Activated naive CD4-positive, alpha-beta T cell treated with anti-CD3 and anti-CD28 coated beads for 36 hours (primary cell): Measurements from ENCODE around the gene RGS5. TPM values are rescaled to one million over a fixed set of nuclear protein-coding genes. Genes with fewer than 3 reads are reported as not detected.

Experiments
- CTCF ChIA-PET: fragments of 350-600 bp; sonication (Branson Sonifier 250); formaldehyde crosslinking; loops from one replicate; lab custom pipeline; 2021; ENCODE audit warnings: antibody characterized with exemption; lab: Charles Lee
- DNase-seq: peaks from one replicate; pipeline ENCODE4 v3.0.0-alpha.2; 2020
- H3K27ac Mint-ChIP-seq: one replicate; pipeline ENCODE4 v1.8.0; 2021; ENCODE audit warnings: mild to moderate bottlenecking, mixed read lengths
- H3K27me3 Mint-ChIP-seq: one replicate; pipeline ENCODE4 v1.8.0; 2021; ENCODE audit warnings: low read depth, mixed read lengths
- H3K36me3 Mint-ChIP-seq: one replicate; pipeline ENCODE4 v1.8.0; 2021; ENCODE audit warnings: low read depth, mixed read lengths
- H3K4me1 Mint-ChIP-seq: one replicate; pipeline ENCODE4 v1.8.0; 2021; ENCODE audit warnings: low read depth, mixed read lengths
- H3K4me3 Mint-ChIP-seq: one replicate; pipeline ENCODE4 v1.8.0; 2021; ENCODE audit warnings: mild to moderate bottlenecking, moderate library complexity, mixed read lengths
- H3K9me3 Mint-ChIP-seq: one replicate; pipeline ENCODE4 v1.8.0; 2021; ENCODE audit warnings: mixed read lengths
- intact Hi-C: fragments of 100-400 bp; cut with micrococcal nuclease; formaldehyde crosslinking; loops from one replicate; pipeline ENCODE4 v1.15.1; 2023
- total RNA-seq, 2 experiments: library from RNA; stranded (reverse); gene quantifications; one replicate each; pipeline ENCODE4 v1.2.3, GENCODE V29; 2021

Gene RGS5
- total RNA-seq, 2 experiments from 2014 or later, result 1.1 to 2.8 TPM

DNA sequence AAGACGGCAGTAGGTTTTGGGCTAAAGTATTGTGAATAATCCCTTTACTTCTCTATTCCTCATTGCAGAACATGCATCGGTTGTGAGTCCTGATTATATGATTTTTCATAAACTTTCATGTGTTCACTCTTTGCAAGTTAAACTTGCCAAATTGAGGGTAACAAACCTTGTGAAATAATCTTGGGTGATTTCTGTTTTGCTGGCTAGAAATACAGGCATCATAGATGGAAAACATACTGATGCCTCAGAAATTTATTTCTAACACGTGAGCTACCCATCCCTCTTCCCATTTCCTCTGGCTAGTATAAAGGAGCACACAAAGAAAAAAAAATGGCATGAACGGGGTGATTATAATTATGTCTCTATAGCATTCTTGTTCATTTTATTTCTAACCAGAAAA is 39.6 kb downstream of the RGS5 start:
- intact Hi-C loops, result no loop called here
- Mint-ChIP-seq H3K4me1 (no peaks in the 10 kb centered on the region), H3K27me3 (no peaks in the 10 kb centered on the region), H3K4me3 (no peak overlapping the region), H3K36me3 (peaks cover 4% of the 10 kb centered on the region), H3K9me3 (peaks cover 6% of the 10 kb centered on the region), H3K27ac (no peak overlapping the region)
- CTCF ChIA-PET, result interaction anchor here (0.7 to 1.6 kb wide), 2 partner anchors 11 to 13 kb away, joined by 3 to 4 read pairs; no protein-coding TSS in a partner anchor
- DNase-seq, result no peak

- H3K27ac Mint-ChIP-seq, result no peak overlapping the region
- CTCF ChIA-PET, result interaction anchor here (0.7 to 0.9 kb wide), 3 partner anchors 13 to 1992 kb away, joined by 3 to 7 read pairs (median 4); no protein-coding TSS in a partner anchor
- peaks cover 8% of the 10 kb centered on the region for H3K36me3 Mint-ChIP-seq
- no peaks in the 10 kb centered on the region for H3K27me3 Mint-ChIP-seq
- peaks cover 8% of the 10 kb centered on the region for H3K9me3 Mint-ChIP-seq
- no peak overlapping the region for H3K4me3 Mint-ChIP-seq
- intact Hi-C loops, result no loop called here
- H3K4me1 Mint-ChIP-seq, result no peaks in the 10 kb centered on the region
- no peak for DNase-seq
Observed at GRCh38 chr1:163162381-163162914, 40.3 kb downstream of the RGS5 start.

DNA sequence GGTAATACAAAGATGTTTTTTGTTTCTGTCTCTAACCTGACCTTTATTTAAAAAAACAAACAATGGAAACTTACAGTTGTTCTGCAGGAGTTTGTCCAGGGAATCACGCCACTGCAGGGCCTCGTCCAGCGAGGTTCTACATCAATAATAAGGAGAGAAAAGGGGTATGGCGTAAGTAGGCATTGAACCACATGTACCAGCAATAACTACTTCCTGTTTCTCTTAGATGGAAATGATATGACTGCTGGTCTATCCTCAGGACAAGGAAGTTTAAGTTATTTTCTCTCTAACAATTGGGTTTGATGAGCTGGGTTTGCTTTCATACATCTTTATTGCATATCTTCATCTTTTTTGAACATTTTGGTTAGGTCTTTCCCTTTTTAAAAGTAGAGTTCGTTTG is 40.9 kb downstream of the RGS5 start:
- CTCF ChIA-PET, result interaction anchor here (0.9 kb wide), 1 partner anchor 32 kb away, joined by 3 read pairs; no protein-coding TSS in a partner anchor
- Mint-ChIP-seq H3K36me3 (peaks cover 8% of the 10 kb centered on the region), H3K27me3 (no peaks in the 10 kb centered on the region), H3K4me1 (no peaks in the 10 kb centered on the region), H3K9me3 (peaks cover 8% of the 10 kb centered on the region), H3K27ac (no peak overlapping the region), H3K4me3 (no peak overlapping the region)
- DNase-seq, result no peak
- intact Hi-C loops, result no loop called here

GRCh38 chr1:163161337-163161736 is 41.4 kb downstream of the RGS5 start:
- intact Hi-C loops, result no loop called here
- no peak for DNase-seq
- H3K4me3 Mint-ChIP-seq, result no peak overlapping the region
- peaks cover 8% of the 10 kb centered on the region for H3K9me3 Mint-ChIP-seq
- CTCF ChIA-PET, result no interaction called here
- no peak overlapping the region for H3K27ac Mint-ChIP-seq
- H3K27me3 Mint-ChIP-seq, result no peaks in the 10 kb centered on the region
- H3K36me3 Mint-ChIP-seq, result peaks cover 8% of the 10 kb centered on the region
- no peaks in the 10 kb centered on the region for H3K4me1 Mint-ChIP-seq

- H3K27me3 Mint-ChIP-seq, result no peaks in the 10 kb centered on the region
- CTCF ChIA-PET, result no interaction called here
- H3K36me3 Mint-ChIP-seq, result peaks cover 12% of the 10 kb centered on the region
- H3K27ac Mint-ChIP-seq, result no peak overlapping the region
- DNase-seq, result no peak
- no peak overlapping the region for H3K4me3 Mint-ChIP-seq
- intact Hi-C loops, result no loop called here
- H3K4me1 Mint-ChIP-seq, result no peaks in the 10 kb centered on the region
- H3K9me3 Mint-ChIP-seq, result peaks cover 8% of the 10 kb centered on the region
Observed at GRCh38 chr1:163155606-163156005, 47.1 kb downstream of the RGS5 start.

DNA sequence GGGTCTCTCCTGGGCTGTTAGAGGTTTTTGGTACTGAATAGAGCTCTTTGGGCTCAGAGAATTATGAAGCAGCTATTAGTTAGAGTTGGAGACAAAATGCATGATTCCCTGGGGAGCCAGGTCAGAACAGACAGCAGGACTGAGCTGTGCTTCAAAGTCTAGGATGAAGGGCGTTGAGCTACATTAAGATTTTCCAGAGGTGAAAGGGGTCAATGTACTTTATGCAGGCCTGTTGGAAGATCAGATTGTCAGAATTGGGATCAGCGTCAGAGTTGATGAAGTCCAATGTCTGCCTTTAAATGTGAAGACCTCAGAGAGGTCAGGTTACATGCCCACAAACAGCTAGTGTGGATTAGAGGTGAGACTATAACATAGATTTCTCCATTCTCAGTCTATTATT is 53.8 kb downstream of the RGS5 start:
- Mint-ChIP-seq H3K27ac (no peak overlapping the region), H3K36me3 (peaks cover 7% of the 10 kb centered on the region), H3K4me1 (no peaks in the 10 kb centered on the region), H3K4me3 (no peak overlapping the region), H3K27me3 (no peaks in the 10 kb centered on the region), H3K9me3 (no peaks in the 10 kb centered on the region)
- no peak for DNase-seq
- CTCF ChIA-PET, result interaction anchor here (0.9 kb wide), 1 partner anchor 295 kb away, joined by 3 read pairs; no protein-coding TSS in a partner anchor
- intact Hi-C loops, result no loop called here

DNA sequence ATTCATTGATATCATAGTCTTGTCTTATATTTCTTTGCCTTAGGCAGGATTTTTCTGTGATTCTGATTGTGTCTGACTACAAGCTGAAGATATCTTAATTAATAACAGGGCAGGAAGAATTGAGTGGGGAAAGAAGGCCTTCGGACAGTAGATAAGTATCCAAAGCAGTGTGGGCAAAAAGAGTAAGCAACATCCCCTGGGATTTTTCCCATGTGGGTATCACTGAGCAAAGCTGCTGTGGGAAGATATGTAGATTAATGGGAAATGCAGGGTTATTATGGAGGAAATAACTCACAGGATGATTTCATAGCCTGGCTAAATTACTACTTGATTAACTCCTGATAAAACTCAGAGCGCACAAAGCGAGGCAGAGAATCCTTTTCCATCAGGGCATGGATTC is 55.7 kb downstream of the RGS5 start:
- H3K9me3 Mint-ChIP-seq, result no peaks in the 10 kb centered on the region
- no peak overlapping the region for H3K27ac Mint-ChIP-seq
- no peaks in the 10 kb centered on the region for H3K27me3 Mint-ChIP-seq
- H3K4me1 Mint-ChIP-seq, result no peaks in the 10 kb centered on the region
- DNase-seq, result no peak
- no peak overlapping the region for H3K4me3 Mint-ChIP-seq
- intact Hi-C loops, result no loop called here
- CTCF ChIA-PET, result no interaction called here
- H3K36me3 Mint-ChIP-seq, result peaks cover 7% of the 10 kb centered on the region

DNA sequence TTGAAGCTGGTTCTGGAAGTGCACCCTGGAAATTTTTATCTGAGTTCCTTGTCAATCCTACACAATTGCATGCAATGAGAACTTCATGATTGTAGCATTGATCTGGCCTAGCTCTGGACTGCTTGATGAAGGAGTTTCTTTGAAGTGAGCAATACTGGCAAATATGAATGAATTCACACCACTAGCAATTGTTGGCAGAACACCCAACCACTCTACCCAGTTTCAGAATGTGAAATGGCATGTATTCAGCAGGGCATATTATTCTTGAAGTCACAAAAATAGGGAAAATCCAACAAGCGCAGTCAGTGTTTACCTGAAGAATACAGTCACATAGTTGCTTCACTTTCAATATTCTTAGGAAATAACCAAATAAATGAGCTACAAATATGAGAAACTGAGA is 57.3 kb downstream of the RGS5 start:
- Mint-ChIP-seq H3K4me3 (no peak overlapping the region), H3K4me1 (no peaks in the 10 kb centered on the region), H3K9me3 (no peaks in the 10 kb centered on the region), H3K27me3 (no peaks in the 10 kb centered on the region), H3K27ac (no peak overlapping the region), H3K36me3 (peaks cover 1% of the 10 kb centered on the region)
- CTCF ChIA-PET, result no interaction called here
- DNase-seq, result no peak
- intact Hi-C loops, result no loop called here

- Mint-ChIP-seq H3K27me3 (no peaks in the 10 kb centered on the region), H3K9me3 (no peaks in the 10 kb centered on the region), H3K4me1 (no peaks in the 10 kb centered on the region), H3K27ac (no peak overlapping the region), H3K4me3 (no peak overlapping the region), H3K36me3 (peaks cover 1% of the 10 kb centered on the region)
- CTCF ChIA-PET, result no interaction called here
- no peak for DNase-seq
- intact Hi-C loops, result no loop called here
Observed at GRCh38 chr1:163144418-163144817, 58.3 kb downstream of the RGS5 start.

DNA sequence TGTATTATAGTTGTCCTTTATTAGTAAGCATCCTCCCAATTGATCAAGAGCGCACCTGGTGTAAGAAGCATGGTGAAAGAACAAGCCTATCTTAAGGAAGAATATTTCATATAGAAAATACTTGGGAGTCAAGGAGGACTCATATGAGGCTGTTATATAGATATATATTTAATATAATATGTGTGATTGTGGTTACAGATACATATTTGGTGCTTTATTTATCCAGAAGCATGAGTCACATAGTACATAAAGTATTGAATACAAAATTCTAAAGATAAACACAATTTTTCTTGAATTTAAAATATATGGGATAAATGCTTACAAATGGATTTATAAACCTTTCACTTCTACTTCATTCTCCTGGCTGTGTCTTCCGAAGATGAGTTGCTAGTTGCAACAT is 60.6 kb downstream of the RGS5 start:
- no peak for DNase-seq
- Mint-ChIP-seq H3K4me1 (no peaks in the 10 kb centered on the region), H3K4me3 (no peak overlapping the region), H3K27me3 (peaks cover 3% of the 10 kb centered on the region), H3K9me3 (no peaks in the 10 kb centered on the region), H3K36me3 (no peaks in the 10 kb centered on the region), H3K27ac (no peak overlapping the region)
- CTCF ChIA-PET, result no interaction called here
- intact Hi-C loops, result no loop called here

DNA sequence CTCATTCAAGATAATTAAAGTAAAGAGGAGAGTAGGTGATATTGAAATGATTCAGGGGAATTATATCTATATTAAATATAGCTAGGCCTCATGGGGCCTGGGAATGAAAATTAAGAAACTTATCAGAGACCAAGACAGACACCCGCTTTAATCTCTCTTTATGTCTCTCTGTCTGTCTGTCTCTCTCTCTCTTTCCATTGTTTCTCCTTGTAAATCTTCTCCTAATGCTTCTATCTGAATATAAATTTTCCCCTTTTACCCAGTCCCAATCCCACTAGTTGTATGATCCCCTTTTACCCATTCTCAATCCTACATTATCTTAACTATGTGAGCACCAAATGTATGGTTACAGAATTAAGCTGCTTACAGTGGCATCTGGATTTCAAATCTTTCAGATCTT is 61.2 kb downstream of the RGS5 start:
- intact Hi-C loops, result no loop called here
- no peaks in the 10 kb centered on the region for H3K36me3 Mint-ChIP-seq
- peaks cover 4% of the 10 kb centered on the region for H3K27me3 Mint-ChIP-seq
- H3K9me3 Mint-ChIP-seq, result no peaks in the 10 kb centered on the region
- no peak for DNase-seq
- no peaks in the 10 kb centered on the region for H3K4me1 Mint-ChIP-seq
- H3K4me3 Mint-ChIP-seq, result no peak overlapping the region
- CTCF ChIA-PET, result no interaction called here
- no peak overlapping the region for H3K27ac Mint-ChIP-seq

DNA sequence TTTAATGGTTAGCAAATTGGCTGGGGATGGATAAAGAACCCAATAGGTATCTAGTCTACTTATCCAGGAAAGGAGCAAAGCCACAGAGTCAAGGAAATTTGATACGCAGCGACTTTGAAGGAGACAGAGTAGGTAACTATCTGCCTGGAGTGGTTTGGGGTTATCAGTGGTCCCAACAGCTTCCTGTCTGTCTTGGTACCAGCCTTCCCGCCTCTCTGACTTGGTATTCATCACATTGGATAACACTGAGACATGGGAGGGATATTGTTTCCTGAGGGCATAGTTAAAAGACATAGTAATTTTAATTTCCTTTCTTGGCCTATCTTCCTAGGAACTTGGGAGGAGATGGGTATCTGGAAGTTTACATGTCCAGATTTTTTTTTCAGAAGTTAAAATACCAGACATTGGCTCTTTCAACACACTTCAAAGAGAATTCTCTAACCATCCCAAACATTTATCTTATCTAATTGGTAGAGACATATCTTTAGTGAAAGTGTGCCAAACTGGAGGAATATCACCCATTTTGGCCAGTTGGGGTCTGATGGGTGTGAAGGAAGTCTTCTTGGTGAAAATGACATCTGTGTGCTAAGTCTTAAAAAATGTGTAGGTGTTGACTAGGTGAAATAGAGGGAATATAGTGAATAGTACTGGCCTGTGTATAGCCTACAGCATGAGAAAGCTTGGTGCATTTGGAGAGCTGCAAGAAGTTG is 65.0 kb downstream of the RGS5 start:
- CTCF ChIA-PET, result no interaction called here
- DNase-seq, result no peak
- no peak overlapping the region for H3K4me3 Mint-ChIP-seq
- H3K27me3 Mint-ChIP-seq, result peaks cover 4% of the 10 kb centered on the region
- no peaks in the 10 kb centered on the region for H3K36me3 Mint-ChIP-seq
- intact Hi-C loops, result no loop called here
- H3K27ac Mint-ChIP-seq, result no peak overlapping the region
- H3K9me3 Mint-ChIP-seq, result no peaks in the 10 kb centered on the region
- no peaks in the 10 kb centered on the region for H3K4me1 Mint-ChIP-seq

DNA sequence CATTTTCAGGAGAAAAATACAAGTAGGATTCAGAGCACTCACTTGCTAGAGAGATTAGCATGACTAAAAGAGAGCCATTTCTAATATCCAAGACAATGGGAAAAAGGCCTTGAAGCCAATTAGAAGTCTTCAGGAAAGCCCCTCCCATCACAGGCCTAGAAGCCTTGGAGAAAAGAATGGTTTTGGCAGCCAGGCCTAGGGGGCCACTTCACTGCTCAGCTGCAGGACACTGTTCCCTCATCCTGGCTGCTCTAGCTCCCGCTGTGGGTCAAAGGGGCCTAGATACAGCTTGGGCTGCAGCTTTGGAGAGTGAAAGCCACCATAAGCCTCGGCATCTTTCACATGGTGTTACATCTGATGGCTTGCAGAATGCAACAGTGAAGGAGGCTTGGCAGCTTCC is 70.7 kb downstream of the RGS5 start:
- Mint-ChIP-seq H3K27me3 (peaks cover 1% of the 10 kb centered on the region), H3K36me3 (no peaks in the 10 kb centered on the region), H3K4me1 (no peaks in the 10 kb centered on the region), H3K4me3 (no peak overlapping the region), H3K27ac (no peak overlapping the region), H3K9me3 (no peaks in the 10 kb centered on the region)
- no peak for DNase-seq
- CTCF ChIA-PET, result no interaction called here
- intact Hi-C loops, result no loop called here
